ENCODE results near the gene HMGCR.

DNA sequence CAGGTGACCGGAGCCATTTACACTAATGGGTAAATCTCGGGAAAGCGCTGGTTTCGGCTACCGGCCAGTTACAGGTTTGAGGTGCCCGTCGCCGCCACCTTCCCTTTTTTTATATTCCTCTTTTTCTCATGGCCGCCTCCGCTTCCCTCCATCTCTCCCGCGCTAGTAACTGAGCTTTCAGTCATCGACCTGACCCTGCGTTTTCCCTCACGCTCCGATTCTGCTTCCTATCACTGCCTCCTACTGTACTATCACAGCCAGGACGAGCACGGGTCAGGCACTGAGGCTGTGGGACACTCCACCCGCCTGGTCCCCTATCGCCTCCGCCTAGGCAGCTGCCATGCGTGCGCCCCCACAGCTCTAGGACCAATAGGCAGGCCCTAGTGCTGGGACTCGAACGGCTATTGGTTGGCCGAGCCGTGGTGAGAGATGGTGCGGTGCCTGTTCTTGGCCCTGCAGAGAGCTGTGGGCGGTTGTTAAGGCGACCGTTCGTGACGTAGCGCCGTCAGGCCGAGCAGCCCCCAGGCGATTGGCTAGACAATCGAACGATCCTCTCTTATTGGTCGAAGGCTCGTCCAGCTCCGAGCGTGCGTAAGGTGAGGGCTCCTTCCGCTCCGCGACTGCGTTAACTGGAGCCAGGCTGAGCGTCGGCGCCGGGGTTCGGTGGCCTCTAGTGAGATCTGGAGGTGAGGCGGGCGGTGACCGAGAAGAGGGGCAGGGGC, at the start of gene HMGCR:
- TF ChIP-seq, protein P1, sequence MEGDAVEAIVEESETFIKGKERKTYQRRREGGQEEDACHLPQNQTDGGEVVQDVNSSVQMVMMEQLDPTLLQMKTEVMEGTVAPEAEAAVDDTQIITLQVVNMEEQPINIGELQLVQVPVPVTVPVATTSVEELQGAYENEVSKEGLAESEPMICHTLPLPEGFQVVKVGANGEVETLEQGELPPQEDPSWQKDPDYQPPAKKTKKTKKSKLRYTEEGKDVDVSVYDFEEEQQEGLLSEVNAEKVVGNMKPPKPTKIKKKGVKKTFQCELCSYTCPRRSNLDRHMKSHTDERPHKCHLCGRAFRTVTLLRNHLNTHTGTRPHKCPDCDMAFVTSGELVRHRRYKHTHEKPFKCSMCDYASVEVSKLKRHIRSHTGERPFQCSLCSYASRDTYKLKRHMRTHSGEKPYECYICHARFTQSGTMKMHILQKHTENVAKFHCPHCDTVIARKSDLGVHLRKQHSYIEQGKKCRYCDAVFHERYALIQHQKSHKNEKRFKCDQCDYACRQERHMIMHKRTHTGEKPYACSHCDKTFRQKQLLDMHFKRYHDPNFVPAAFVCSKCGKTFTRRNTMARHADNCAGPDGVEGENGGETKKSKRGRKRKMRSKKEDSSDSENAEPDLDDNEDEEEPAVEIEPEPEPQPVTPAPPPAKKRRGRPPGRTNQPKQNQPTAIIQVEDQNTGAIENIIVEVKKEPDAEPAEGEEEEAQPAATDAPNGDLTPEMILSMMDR (conservative IDR thresholded peaks at IDR 0.05 in 1 of 2, IDR thresholded peaks at IDR 0.05 in 1 of 2; ENCODE audit: extremely low read depth in 1 of 2, insufficient read depth in 1 of 2, low read depth in 1 of 2, low read length in 2 of 2) = peak; percentile 24 to 51
- no peak for TF ChIP-seq EZH2 (IDR thresholded peaks at IDR 0.05; ENCODE audit: borderline replicate concordance, low read length)

Data from mammary epithelial cell (primary cell).